Natural killer cell (primary cell): Measurements from ENCODE around the gene FBXO44. TPM values are rescaled to one million over a fixed set of nuclear protein-coding genes. Genes with fewer than 3 reads are reported as not detected.

ENCODE experiments used
- ATAC-seq, 3 donors: fragments of 150-1000 bp in 2 of 3; fragments of 200-7000 bp in 1 of 3; cut with Tn5 transposase; 1 replicate in 1 of 3; 2 replicates in 2 of 3; pipeline ENCODE4 v1.10.0; 2021; ENCODE audit warnings: mild to moderate bottlenecking in 2 of 3, moderate library complexity in 2 of 3
- DNase-seq, 2 donors: peaks; one replicate each; pipeline versions ENCODE4 v3.0.0 to v3.0.0-alpha.2; 2013 to 2021; ENCODE audit warnings: mixed read lengths in 1 of 2
- H3K27ac ChIP-seq: one replicate; pipeline ENCODE4 v1.5.1; 2013; ENCODE audit warnings: mild to moderate bottlenecking, low read length
- H3K27me3 ChIP-seq: one replicate; pipeline ENCODE4 v1.6.1; 2013; ENCODE audit warnings: low read length; ENCODE audit not compliant: control insufficient read depth, insufficient read depth
- H3K36me3 ChIP-seq: one replicate; pipeline ENCODE4 v1.6.1; 2013; ENCODE audit warnings: low read length; ENCODE audit not compliant: control insufficient read depth, insufficient read depth
- H3K4me1 ChIP-seq: one replicate; pipeline ENCODE4 v1.6.1; 2013; ENCODE audit warnings: low read length; ENCODE audit not compliant: control insufficient read depth, insufficient read depth
- H3K4me3 ChIP-seq: one replicate; pipeline ENCODE4 v1.5.1; 2013; ENCODE audit warnings: low read length
- H3K9me3 ChIP-seq: one replicate; pipeline ENCODE4 v1.6.1; 2013; ENCODE audit warnings: low read length; ENCODE audit not compliant: control insufficient read depth, insufficient read depth
- H3K27ac Mint-ChIP-seq, 2 donors: one replicate each; pipeline ENCODE4 v1.8.0; 2022; ENCODE audit warnings: mild to moderate bottlenecking in 2 of 2, mixed read lengths in 2 of 2, moderate library complexity in 1 of 2
- H3K27me3 Mint-ChIP-seq, 2 donors: one replicate each; pipeline ENCODE4 v1.8.0; 2022; ENCODE audit warnings: low read depth in 2 of 2, mixed read lengths in 2 of 2
- H3K36me3 Mint-ChIP-seq: one replicate; pipeline ENCODE4 v1.8.0; 2022; ENCODE audit warnings: mixed read lengths
- H3K4me1 Mint-ChIP-seq, 2 donors: one replicate each; pipeline ENCODE4 v1.8.0; 2022; ENCODE audit warnings: mixed read lengths in 2 of 2
- H3K4me3 Mint-ChIP-seq: one replicate; pipeline ENCODE4 v1.8.0; 2022; ENCODE audit warnings: mild to moderate bottlenecking, moderate library complexity, mixed read lengths
- H3K9me3 Mint-ChIP-seq, 2 donors: one replicate each; pipeline ENCODE4 v1.8.0; 2022; ENCODE audit warnings: mixed read lengths in 2 of 2
- CTCF ChIP-seq: fragments of 200-600 bp; IDR thresholded peaks from one replicate; pipeline ENCODE4 v1.8.0; 2022; ENCODE audit warnings: antibody characterized with exemption
- WGBS: methylation state at CpG from one replicate; pipeline ENCODE4 v1.1.7; 2013; ENCODE audit warnings: missing lambda C conversion rate; ENCODE audit not compliant: insufficient coverage; 5-methylcytosine and 5-hydroxymethylcytosine counted together
- intact Hi-C: fragments of 100-400 bp; cut with micrococcal nuclease; formaldehyde crosslinking; loops from one replicate; pipeline ENCODE4 v1.14.2; 2022
- total RNA-seq, 4 donors: library from RNA; stranded (reverse); fragments of 120-200 nt in 1 of 4; gene quantifications; one replicate each; pipeline versions ENCODE4 v1.2.3 to v1.2.4, GENCODE V29; 2013 to 2022

FBXO44 gene
- total RNA-seq, 3 donors from 2014 or later (not counting 1 experiment from before 2014, with no cell fraction given), result 57.6 to 79.1 (median 69.8) TPM

DNA sequence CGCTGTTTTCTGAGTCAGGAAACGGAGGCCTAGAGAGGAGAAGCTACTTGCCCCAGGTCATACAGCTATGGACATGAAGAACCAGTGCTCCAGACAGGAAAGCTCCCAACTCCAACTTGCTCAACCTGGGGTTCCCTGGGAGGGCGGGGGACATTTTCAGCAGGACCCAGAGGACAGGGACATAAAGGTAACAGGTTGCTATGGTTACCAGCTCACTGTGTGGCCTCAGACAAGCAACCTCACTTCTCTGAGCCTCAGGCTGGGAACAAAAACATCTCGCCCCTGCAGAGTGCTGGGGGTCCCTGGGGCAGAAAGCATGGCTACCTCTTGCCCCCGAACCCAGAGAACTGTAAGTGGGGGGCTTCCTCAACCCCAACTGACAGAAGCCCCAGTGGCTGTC is 16.6 kb upstream of the FBXO44 start:
- Histone ChIP-seq H3K36me3 (no peaks in the 10 kb centered on the region), H3K9me3 (no peaks in the 10 kb centered on the region), H3K4me3 (no peak overlapping the region), H3K27ac (no peak overlapping the region), H3K27me3 (peaks cover 4% of the 10 kb centered on the region), H3K4me1 (no peaks in the 10 kb centered on the region)
- Mint-ChIP-seq H3K9me3 (no peaks in the 10 kb centered on the region), H3K27me3 (peaks cover 4 to 11% of the 10 kb centered on the region in 2 donors), H3K36me3 (no peaks in the 10 kb centered on the region), H3K4me1 (peaks cover 0 to 4% of the 10 kb centered on the region in 2 donors), H3K27ac (no peak overlapping the region), H3K4me3 (no peak overlapping the region)
- intact Hi-C loops, result no loop called here
- no peak for ATAC-seq
- DNase-seq, result no peak
- no peak for TF ChIP-seq CTCF
- WGBS, result 61% methylated on average over 5 of the region's 5 CpGs

GRCh38 chr1:11639372-11639771 is 15.3 kb upstream of the FBXO44 start:
- Histone ChIP-seq H3K4me1 (no peaks in the 10 kb centered on the region), H3K9me3 (no peaks in the 10 kb centered on the region), H3K36me3 (no peaks in the 10 kb centered on the region), H3K4me3 (no peak overlapping the region), H3K27me3 (peaks cover 4% of the 10 kb centered on the region), H3K27ac (no peak overlapping the region)
- intact Hi-C loops, result no loop called here
- no peaks in the 10 kb centered on the region for H3K9me3 Mint-ChIP-seq
- no peak overlapping the region for H3K27ac Mint-ChIP-seq
- H3K4me3 Mint-ChIP-seq, result no peak overlapping the region
- no peaks in the 10 kb centered on the region for H3K36me3 Mint-ChIP-seq
- no peak for TF ChIP-seq CTCF
- H3K4me1 Mint-ChIP-seq, result peaks cover 0 to 4% of the 10 kb centered on the region in 2 donors
- ATAC-seq, result no peak
- 85% methylated on average over 4 of the region's 4 CpGs for WGBS
- peaks cover 4 to 11% of the 10 kb centered on the region in 2 donors for H3K27me3 Mint-ChIP-seq
- DNase-seq, result no peak

GRCh38 chr1:11640101-11640500 is 14.6 kb upstream of the FBXO44 start:
- DNase-seq (no peak), ATAC-seq (no peak)
- H3K4me3 Mint-ChIP-seq, result no peak overlapping the region
- H3K4me1 ChIP-seq, result no peaks in the 10 kb centered on the region
- no peaks in the 10 kb centered on the region for H3K36me3 Mint-ChIP-seq
- H3K36me3 ChIP-seq, result no peaks in the 10 kb centered on the region
- H3K27ac ChIP-seq, result no peak overlapping the region
- no peaks in the 10 kb centered on the region for H3K9me3 ChIP-seq
- WGBS, result 73% methylated on average over 6 of the region's 7 CpGs
- peaks cover 4% of the 10 kb centered on the region for H3K27me3 ChIP-seq
- no peak for TF ChIP-seq CTCF
- no peak overlapping the region for H3K4me3 ChIP-seq
- H3K9me3 Mint-ChIP-seq, result no peaks in the 10 kb centered on the region
- H3K4me1 Mint-ChIP-seq, result peaks cover 0 to 4% of the 10 kb centered on the region in 2 donors
- no peak overlapping the region for H3K27ac Mint-ChIP-seq
- intact Hi-C loops, result loop anchor here (5.0 kb wide), 1 partner anchor 303 kb away; no protein-coding TSS in a partner anchor
- peaks cover 4 to 11% of the 10 kb centered on the region in 2 donors for H3K27me3 Mint-ChIP-seq

DNA sequence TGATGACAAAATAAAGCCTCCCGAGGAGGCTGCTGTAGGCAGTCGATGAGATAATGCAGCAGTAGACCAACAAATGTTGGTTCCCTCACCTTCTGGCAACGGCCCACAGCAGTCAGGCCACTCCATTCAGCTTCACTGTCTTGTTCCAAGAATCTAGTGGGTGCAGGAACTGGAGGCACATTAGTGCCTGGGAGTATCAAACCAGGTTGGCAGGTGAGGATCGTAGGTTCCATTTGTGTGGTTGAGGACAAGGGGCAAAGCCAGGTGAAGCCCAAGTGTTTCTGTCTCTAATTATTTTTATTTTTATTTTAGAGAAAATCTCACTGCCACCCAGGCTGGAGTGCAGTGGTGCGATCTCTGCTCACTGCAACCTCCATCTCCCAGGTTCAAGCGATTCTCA is 13.7 kb upstream of the FBXO44 start:
- no peaks in the 10 kb centered on the region for H3K36me3 ChIP-seq
- H3K4me3 ChIP-seq, result no peak overlapping the region
- H3K4me1 ChIP-seq, result no peaks in the 10 kb centered on the region
- Mint-ChIP-seq H3K27me3 (peaks cover 1 to 8% of the 10 kb centered on the region in 2 donors), H3K9me3 (no peaks in the 10 kb centered on the region), H3K36me3 (no peaks in the 10 kb centered on the region), H3K4me1 (peaks cover 0 to 4% of the 10 kb centered on the region in 2 donors), H3K27ac (no peak overlapping the region), H3K4me3 (no peak overlapping the region)
- DNase-seq (no peak), ATAC-seq (no peak)
- H3K27ac ChIP-seq, result no peak overlapping the region
- TF ChIP-seq CTCF, result no peak
- intact Hi-C loops, result loop anchor here (5.0 kb wide), 1 partner anchor 304 kb away; no protein-coding TSS in a partner anchor
- H3K27me3 ChIP-seq, result peaks cover 4% of the 10 kb centered on the region
- 77% methylated on average over 6 of the region's 6 CpGs for WGBS
- no peaks in the 10 kb centered on the region for H3K9me3 ChIP-seq
